HEK293T (cell line): ENCODE measurements around the gene ZNF738.

Source experiments
- BHLHE40 ChIP-seq: fragments of 450-650 bp; IDR thresholded peaks from 2 replicates; pipeline ENCODE4 v1.6.1; 2016; ENCODE audit warnings: mild to moderate bottlenecking, moderate library complexity, borderline replicate concordance
- ELF4 ChIP-seq: fragments of 450-650 bp; IDR thresholded peaks from 2 replicates; pipeline ENCODE4 v1.6.1; 2017; ENCODE audit warnings: antibody characterized with exemption
- FOXM1 ChIP-seq: fragments of 450-650 bp; IDR thresholded peaks from 2 replicates; pipeline ENCODE4 v1.6.1; 2017; ENCODE audit warnings: mild to moderate bottlenecking, borderline replicate concordance
- NFRKB ChIP-seq: fragments of 450-650 bp; IDR thresholded peaks from 2 replicates; pipeline ENCODE4 v1.6.1; 2016; ENCODE audit warnings: mild to moderate bottlenecking, moderate library complexity
- SP1 ChIP-seq: fragments of 450-650 bp; IDR thresholded peaks from 2 replicates; pipeline ENCODE4 v1.6.1; 2017
- TARDBP ChIP-seq: fragments of 450-650 bp; IDR thresholded peaks from 2 replicates; pipeline ENCODE4 v1.6.1; 2016
- ZNF384 ChIP-seq: fragments of 450-650 bp; IDR thresholded peaks from 2 replicates; pipeline ENCODE4 v1.6.1; 2016

DNA sequence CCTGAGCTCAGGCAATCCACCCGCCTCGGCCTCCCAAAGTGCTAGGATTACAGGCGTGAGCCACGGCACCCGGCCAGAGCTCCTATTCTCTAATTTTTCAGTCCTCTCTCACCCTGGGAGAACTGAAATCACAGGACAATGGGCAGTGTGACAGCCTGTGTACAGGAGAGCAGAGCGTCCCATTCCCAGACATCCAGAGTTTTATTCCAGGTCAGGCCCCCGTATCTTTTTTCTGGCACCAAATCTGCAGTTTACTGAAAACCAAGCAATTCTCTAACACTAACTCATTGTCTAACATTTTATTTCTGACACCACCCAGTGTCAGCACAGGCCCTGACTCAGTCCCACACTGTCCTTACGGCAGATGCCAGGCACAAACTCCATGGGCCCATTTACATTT is 36.3 kb upstream of the ZNF738 start:
- no peak for TF ChIP-seq TARDBP
- TF ChIP-seq ZNF384: no peak
- TF ChIP-seq NFRKB: no peak
- TF ChIP-seq SP1: no peak
- TF ChIP-seq FOXM1: no peak
- no peak for TF ChIP-seq ELF4
- TF ChIP-seq BHLHE40: no peak
